HEK293 (cell line): Measurements from ENCODE around the gene ADAMTS9.

Experiments
- CTCF ChIA-PET: fragments of 350-600 bp; formaldehyde crosslinking; extraction: SDS; loops from one replicate; lab custom pipeline; 2021; ENCODE audit warnings: antibody characterized with exemption; lab: Yijun Ruan, JAX
- POLR2A ChIA-PET: fragments of 300-600 bp; formaldehyde crosslinking; extraction: SDS; loops from one replicate; lab custom pipeline; 2020; ENCODE audit warnings: antibody characterized with exemption, inconsistent platforms; lab: Yijun Ruan, JAX
- H3K27ac ChIP-seq: fragments of 200-500 bp; sonication (Bioruptor generic); 2 replicates; pipeline ENCODE4 v1.5.1; 2014; ENCODE audit warnings: low read depth, low read length, control low read depth, inconsistent platforms; ENCODE audit errors: extremely low read depth
- H3K36me3 ChIP-seq, 2 experiments: fragments of 200-500 bp in 1 of 2; sonication (Bioruptor generic) in 1 of 2; 1 replicate in 1 of 2; 2 replicates in 1 of 2; pipeline ENCODE4 v1.5.1; 2014 to 2017; ENCODE audit warnings: inconsistent platforms in 2 of 2, low read length in 2 of 2; ENCODE audit not compliant: control insufficient read depth in 2 of 2, insufficient read depth in 1 of 2
- H3K4me1 ChIP-seq: fragments of 200-500 bp; sonication (Bioruptor generic); 2 replicates; pipeline ENCODE4 v1.5.1; 2014; ENCODE audit warnings: mild to moderate bottlenecking, low read length, inconsistent platforms; ENCODE audit not compliant: control insufficient read depth, insufficient read depth
- H3K4me3 ChIP-seq: 2 replicates; pipeline ENCODE4 v1.5.1; 2011; ENCODE audit warnings: low read depth, mild to moderate bottlenecking, control low read depth, low read length, moderate library complexity
- H3K9me3 ChIP-seq: fragments of 200-500 bp; sonication (Bioruptor generic); 2 replicates; pipeline ENCODE4 v1.5.1; 2014; ENCODE audit warnings: low read depth, low read length, inconsistent platforms; ENCODE audit not compliant: control insufficient read depth, insufficient read depth
- AEBP2 ChIP-seq: fragments of 450-650 bp; formaldehyde crosslinking; IDR thresholded peaks from 2 replicates; pipeline ENCODE4 v1.5.1; 2016; ENCODE audit warnings: missing biosample characterization, missing genetic modification characterization, borderline replicate concordance
- ATF2 ChIP-seq: fragments of 450-650 bp; formaldehyde crosslinking; IDR thresholded peaks from 2 replicates; pipeline ENCODE4 v1.5.1; 2016; ENCODE audit warnings: missing biosample characterization, missing genetic modification characterization, low read depth
- GFI1B ChIP-seq: fragments of 450-650 bp; formaldehyde crosslinking; IDR thresholded peaks from 2 replicates; pipeline ENCODE4 v1.5.1; 2016; ENCODE audit warnings: missing biosample characterization, missing genetic modification characterization
- HOXA7 ChIP-seq: sonication (generic); formaldehyde crosslinking; IDR thresholded peaks from 2 replicates; pipeline ENCODE4 v1.8.1; 2022; ENCODE audit warnings: missing genetic modification reagents, borderline replicate concordance
- KLF17 ChIP-seq: fragments of 450-650 bp; formaldehyde crosslinking; IDR thresholded peaks from 2 replicates; pipeline ENCODE4 v1.5.1; 2016; ENCODE audit warnings: missing biosample characterization, missing genetic modification characterization
- SCRT2 ChIP-seq: fragments of 450-650 bp; formaldehyde crosslinking; IDR thresholded peaks from 2 replicates; pipeline ENCODE4 v1.5.1; 2016; ENCODE audit warnings: missing biosample characterization, missing genetic modification characterization
- TSHZ1 ChIP-seq: fragments of 450-650 bp; formaldehyde crosslinking; IDR thresholded peaks from 2 replicates; pipeline ENCODE4 v1.5.1; 2016; ENCODE audit warnings: missing biosample characterization, missing genetic modification characterization, borderline replicate concordance
- ZBTB20 ChIP-seq: fragments of 450-650 bp; formaldehyde crosslinking; IDR thresholded peaks from 2 replicates; pipeline ENCODE4 v1.5.1; 2016; ENCODE audit warnings: missing biosample characterization, missing genetic modification characterization
- ZFP37 ChIP-seq: fragments of 450-650 bp; formaldehyde crosslinking; IDR thresholded peaks from 2 replicates; pipeline ENCODE4 v1.5.1; 2016; ENCODE audit warnings: missing biosample characterization, missing genetic modification characterization
- ZNF133 ChIP-seq: fragments of 450-650 bp; formaldehyde crosslinking; IDR thresholded peaks from 2 replicates; pipeline ENCODE4 v1.5.1; 2016; ENCODE audit warnings: missing biosample characterization, missing genetic modification characterization
- ZNF16 ChIP-seq: fragments of 450-650 bp; formaldehyde crosslinking; IDR thresholded peaks from 2 replicates; pipeline ENCODE4 v1.5.1; 2016; ENCODE audit warnings: low read depth, missing biosample characterization, missing genetic modification characterization
- ZNF2 ChIP-seq: fragments of 450-650 bp; formaldehyde crosslinking; IDR thresholded peaks from 2 replicates; pipeline ENCODE4 v1.5.1; 2016; ENCODE audit warnings: missing biosample characterization, missing genetic modification characterization
- ZNF221 ChIP-seq: fragments of 450-650 bp; formaldehyde crosslinking; IDR thresholded peaks from 2 replicates; pipeline ENCODE4 v1.5.1; 2017; ENCODE audit warnings: missing biosample characterization, missing genetic modification characterization, borderline replicate concordance
- ZNF426 ChIP-seq: fragments of 450-650 bp; formaldehyde crosslinking; IDR thresholded peaks from 2 replicates; pipeline ENCODE4 v1.5.1; 2017; ENCODE audit warnings: missing biosample characterization, missing genetic modification characterization, mild to moderate bottlenecking, inconsistent platforms, moderate library complexity
- ZNF549 ChIP-seq: fragments of 450-650 bp; IDR thresholded peaks from 2 replicates; pipeline ENCODE4 v1.5.1; 2018; ENCODE audit warnings: missing biosample characterization, missing genetic modification characterization, mild to moderate bottlenecking, inconsistent platforms, moderate library complexity
- ZNF654 ChIP-seq: fragments of 450-650 bp; formaldehyde crosslinking; IDR thresholded peaks from 2 replicates; pipeline ENCODE4 v1.5.1; 2016; ENCODE audit warnings: low read depth, missing biosample characterization, missing genetic modification characterization
- ZNF670 ChIP-seq: fragments of 450-650 bp; formaldehyde crosslinking; IDR thresholded peaks from 2 replicates; pipeline ENCODE4 v1.5.1; 2016; ENCODE audit warnings: missing biosample characterization, missing genetic modification characterization, low read depth
- ZNF76 ChIP-seq: fragments of 450-650 bp; formaldehyde crosslinking; IDR thresholded peaks from 2 replicates; pipeline ENCODE4; 2016; ENCODE audit warnings: low read depth, missing biosample characterization, missing genetic modification characterization, borderline replicate concordance
- ZNF791 ChIP-seq: fragments of 450-650 bp; formaldehyde crosslinking; IDR thresholded peaks from 2 replicates; pipeline ENCODE4 v1.5.1; 2016; ENCODE audit warnings: missing biosample characterization, missing genetic modification characterization
- ZSCAN16 ChIP-seq: fragments of 450-650 bp; formaldehyde crosslinking; IDR thresholded peaks from 2 replicates; pipeline ENCODE4 v1.5.1; 2016; ENCODE audit warnings: missing biosample characterization, missing genetic modification characterization

Gene ADAMTS9

GRCh38 chr3:64617610-64618009 is 70.2 kb downstream of the ADAMTS9 start:
- Histone ChIP-seq H3K4me3 (no peak overlapping the region), H3K9me3 (no peaks in the 10 kb centered on the region), H3K36me3 (no peaks in the 10 kb centered on the region), H3K4me1 (no peaks in the 10 kb centered on the region), H3K27ac (no peak overlapping the region)
- POLR2A ChIA-PET, result no interaction called here
- CTCF ChIA-PET, result interaction anchor here (0.7 to 1.3 kb wide), 2 partner anchors 9 to 84 kb away, joined by 3 read pairs; no protein-coding TSS in a partner anchor
- TF ChIP-seq ZNF2 (tag by site-specific recombination), result no peak
- no peak for TF ChIP-seq ZNF791 (tag by site-specific recombination)
- TF ChIP-seq ZNF133 (tag by site-specific recombination), result no peak
- no peak for TF ChIP-seq ZBTB20 (tag by site-specific recombination)
- no peak for TF ChIP-seq AEBP2 (tag by site-specific recombination)
- no peak for TF ChIP-seq ZNF221 (tag by site-specific recombination)
- TF ChIP-seq ZNF549 (tag by site-specific recombination), result no peak
- no peak for TF ChIP-seq KLF17 (tag by site-specific recombination)
- no peak for TF ChIP-seq ZSCAN16 (tag by site-specific recombination)
- TF ChIP-seq ATF2 (tag by site-specific recombination), result no peak
- TF ChIP-seq ZNF76, result no peak
- TF ChIP-seq GFI1B (tag by site-specific recombination), result no peak
- TF ChIP-seq HOXA7 (CRISPR knock-in tag), result no peak
- TF ChIP-seq ZNF426 (tag by site-specific recombination), result no peak
- no peak for TF ChIP-seq ZNF670 (tag by site-specific recombination)
- no peak for TF ChIP-seq TSHZ1 (tag by site-specific recombination)
- no peak for TF ChIP-seq ZNF654
- TF ChIP-seq SCRT2 (tag by site-specific recombination), result no peak
- no peak for TF ChIP-seq ZFP37 (tag by site-specific recombination)
- no peak for TF ChIP-seq ZNF16 (tag by site-specific recombination)
